HEK293T (cell line): ENCODE data around the gene SLC12A8.

Source experiments
- ARNT ChIP-seq: fragments of 450-650 bp; IDR thresholded peaks from 2 replicates; pipeline ENCODE4 v1.6.1; 2017; ENCODE audit warnings: mild to moderate bottlenecking
- BHLHE40 ChIP-seq: fragments of 450-650 bp; IDR thresholded peaks from 2 replicates; pipeline ENCODE4 v1.6.1; 2016; ENCODE audit warnings: mild to moderate bottlenecking, moderate library complexity, borderline replicate concordance
- CTBP1 ChIP-seq: fragments of 450-650 bp; IDR thresholded peaks from 2 replicates; pipeline ENCODE4 v1.6.1; 2016; ENCODE audit warnings: borderline replicate concordance
- ELF4 ChIP-seq: fragments of 450-650 bp; IDR thresholded peaks from 2 replicates; pipeline ENCODE4 v1.6.1; 2017; ENCODE audit warnings: antibody characterized with exemption
- FOXM1 ChIP-seq: fragments of 450-650 bp; IDR thresholded peaks from 2 replicates; pipeline ENCODE4 v1.6.1; 2017; ENCODE audit warnings: mild to moderate bottlenecking, borderline replicate concordance
- HDGF ChIP-seq: fragments of 450-650 bp; IDR thresholded peaks from 2 replicates; pipeline ENCODE4 v1.6.1; 2017; ENCODE audit warnings: antibody characterized with exemption, borderline replicate concordance
- L3MBTL2 ChIP-seq: fragments of 450-650 bp; conservative IDR thresholded peaks from 2 replicates; pipeline ENCODE4 v1.6.1; 2016; ENCODE audit warnings: mild to moderate bottlenecking
- NFRKB ChIP-seq: fragments of 450-650 bp; IDR thresholded peaks from 2 replicates; pipeline ENCODE4 v1.6.1; 2016; ENCODE audit warnings: mild to moderate bottlenecking, moderate library complexity
- SP1 ChIP-seq: fragments of 450-650 bp; IDR thresholded peaks from 2 replicates; pipeline ENCODE4 v1.6.1; 2017
- SUZ12 ChIP-seq: fragments of 450-650 bp; IDR thresholded peaks from 2 replicates; pipeline ENCODE4 v1.6.1; 2016; ENCODE audit warnings: mild to moderate bottlenecking
- TARDBP ChIP-seq: fragments of 450-650 bp; IDR thresholded peaks from 2 replicates; pipeline ENCODE4 v1.6.1; 2016

DNA sequence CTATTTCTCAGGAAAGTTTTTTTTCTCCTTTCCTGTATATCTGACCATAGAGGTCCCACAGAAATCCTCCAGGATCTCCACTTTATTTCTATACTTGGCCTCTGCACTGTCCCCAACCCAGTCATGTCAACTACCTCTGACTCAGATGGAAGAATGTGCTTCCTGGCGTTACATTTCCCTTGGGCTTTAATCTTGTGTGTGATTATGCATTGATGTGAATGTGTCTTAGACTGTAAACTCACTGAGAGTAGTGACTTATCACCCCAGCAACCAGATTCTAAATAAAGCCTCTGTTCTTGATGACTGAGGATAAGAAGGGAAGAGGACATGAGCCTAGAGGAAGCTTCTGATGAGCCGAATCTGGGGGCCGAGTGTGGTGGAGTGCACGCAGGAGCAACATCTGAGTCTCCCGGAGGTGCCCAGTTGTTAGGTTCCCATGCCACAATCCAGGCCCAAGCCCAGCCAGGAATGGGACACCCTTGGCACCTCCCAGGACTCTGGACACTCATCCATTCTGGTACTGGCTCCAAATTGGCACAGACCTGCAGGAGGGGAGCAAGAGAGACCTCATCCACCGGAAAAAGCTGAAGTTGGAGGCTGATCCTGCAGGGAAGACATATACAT, 124.7 kb downstream of the SLC12A8 start:
- TF ChIP-seq ELF4 = no peak
- TF ChIP-seq BHLHE40 = no peak
- TF ChIP-seq L3MBTL2 = no peak
- no peak for TF ChIP-seq NFRKB
- TF ChIP-seq FOXM1 = no peak
- TF ChIP-seq TARDBP = no peak
- no peak for TF ChIP-seq ARNT
- no peak for TF ChIP-seq SP1
- no peak for TF ChIP-seq SUZ12
- no peak for TF ChIP-seq CTBP1
- no peak for TF ChIP-seq HDGF
